ENCODE results near the gene ARHGEF1. TPM values are rescaled to one million over a fixed set of nuclear protein-coding genes. Genes with fewer than 3 reads are reported as not detected.

Gene ARHGEF1
- total RNA-seq, 2 donors from 2014 or later: 75.3 to 104 TPM

- TF ChIP-seq, protein P1, sequence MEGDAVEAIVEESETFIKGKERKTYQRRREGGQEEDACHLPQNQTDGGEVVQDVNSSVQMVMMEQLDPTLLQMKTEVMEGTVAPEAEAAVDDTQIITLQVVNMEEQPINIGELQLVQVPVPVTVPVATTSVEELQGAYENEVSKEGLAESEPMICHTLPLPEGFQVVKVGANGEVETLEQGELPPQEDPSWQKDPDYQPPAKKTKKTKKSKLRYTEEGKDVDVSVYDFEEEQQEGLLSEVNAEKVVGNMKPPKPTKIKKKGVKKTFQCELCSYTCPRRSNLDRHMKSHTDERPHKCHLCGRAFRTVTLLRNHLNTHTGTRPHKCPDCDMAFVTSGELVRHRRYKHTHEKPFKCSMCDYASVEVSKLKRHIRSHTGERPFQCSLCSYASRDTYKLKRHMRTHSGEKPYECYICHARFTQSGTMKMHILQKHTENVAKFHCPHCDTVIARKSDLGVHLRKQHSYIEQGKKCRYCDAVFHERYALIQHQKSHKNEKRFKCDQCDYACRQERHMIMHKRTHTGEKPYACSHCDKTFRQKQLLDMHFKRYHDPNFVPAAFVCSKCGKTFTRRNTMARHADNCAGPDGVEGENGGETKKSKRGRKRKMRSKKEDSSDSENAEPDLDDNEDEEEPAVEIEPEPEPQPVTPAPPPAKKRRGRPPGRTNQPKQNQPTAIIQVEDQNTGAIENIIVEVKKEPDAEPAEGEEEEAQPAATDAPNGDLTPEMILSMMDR (IDR thresholded peaks at IDR 0.05): no peak
- ATAC-seq (ENCODE audit: insufficient number of reproducible peaks, low FRiP score, low read depth): no peak
- H3K27ac ChIP-seq: no peak within 1 kb of the TSS
- DNase-seq (ENCODE audit: low spot score): no peak
- H3K36me3 ChIP-seq: no peaks in the 10 kb centered on the region
- peak within 1 kb of the TSS; percentile 69 for H3K4me3 ChIP-seq
- no peaks in the 10 kb centered on the region for H3K9me3 ChIP-seq
- peaks cover 19% of the 10 kb centered on the region for H3K27me3 ChIP-seq (replicated peaks; ENCODE audit: insufficient read depth)
- H3K4me1 ChIP-seq (ENCODE audit: control insufficient read depth in 1 of 2, low read depth in 2 of 2): peaks cover 9 to 12% of the 10 kb centered on the region in 2 donors
Observed at GRCh38 chr19:41928221-41928683, 45.3 kb downstream of the ARHGEF1 start, which contains the start of gene ERFL. ERFL (minus strand) TSS chr19:41928449; CDS start chr19:41912919, 15,530 bp downstream.

DNA sequence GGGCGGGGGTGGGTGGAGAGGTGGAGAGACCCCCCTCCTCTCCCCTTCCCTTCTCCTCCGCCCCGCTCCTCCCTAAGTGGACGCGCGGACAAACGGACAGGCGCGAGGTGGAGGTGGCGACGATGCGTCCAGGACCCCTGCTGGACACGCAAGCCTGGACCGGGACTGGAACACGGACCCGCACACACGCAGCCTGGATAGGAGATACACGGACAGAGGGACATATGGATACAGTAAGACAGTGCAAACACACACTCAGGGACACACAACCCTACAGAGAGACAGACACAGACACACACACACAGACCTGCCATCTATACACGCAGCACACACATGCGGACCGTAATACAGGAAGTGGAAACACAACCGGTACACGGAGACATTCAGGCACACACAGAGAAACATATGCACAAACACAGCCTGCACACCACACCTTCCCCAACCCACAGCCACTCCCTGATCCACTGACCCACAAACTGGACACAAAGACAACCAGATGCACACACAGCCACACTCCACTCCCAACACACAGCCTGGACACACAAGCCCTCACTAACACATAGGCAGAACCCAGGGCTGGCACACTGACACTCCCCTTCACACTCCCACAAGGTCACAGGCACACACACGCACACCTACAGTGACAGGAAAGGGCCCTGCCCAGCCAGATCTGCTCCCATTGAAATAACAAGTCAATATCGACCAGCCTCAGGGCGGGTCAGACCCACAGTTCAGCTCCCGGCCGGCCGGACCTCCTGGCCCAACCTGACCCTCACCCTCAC is 46.0 kb downstream of the ARHGEF1 start:
- peaks cover 19% of the 10 kb centered on the region for H3K27me3 ChIP-seq (replicated peaks; ENCODE audit: insufficient read depth)
- TF ChIP-seq, protein P1 (IDR thresholded peaks at IDR 0.05): no peak
- H3K36me3 ChIP-seq: no peaks in the 10 kb centered on the region
- ATAC-seq (ENCODE audit: insufficient number of reproducible peaks, low FRiP score, low read depth) (no peak), DNase-seq (ENCODE audit: low spot score) (no peak)
- no peaks in the 10 kb centered on the region for H3K9me3 ChIP-seq
- H3K27ac ChIP-seq: no peak overlapping the region
- peak overlapping the region; percentile 69 for H3K4me3 ChIP-seq
- peaks cover 9 to 12% of the 10 kb centered on the region in 2 donors for H3K4me1 ChIP-seq (ENCODE audit: control insufficient read depth in 1 of 2, low read depth in 2 of 2)

DNA sequence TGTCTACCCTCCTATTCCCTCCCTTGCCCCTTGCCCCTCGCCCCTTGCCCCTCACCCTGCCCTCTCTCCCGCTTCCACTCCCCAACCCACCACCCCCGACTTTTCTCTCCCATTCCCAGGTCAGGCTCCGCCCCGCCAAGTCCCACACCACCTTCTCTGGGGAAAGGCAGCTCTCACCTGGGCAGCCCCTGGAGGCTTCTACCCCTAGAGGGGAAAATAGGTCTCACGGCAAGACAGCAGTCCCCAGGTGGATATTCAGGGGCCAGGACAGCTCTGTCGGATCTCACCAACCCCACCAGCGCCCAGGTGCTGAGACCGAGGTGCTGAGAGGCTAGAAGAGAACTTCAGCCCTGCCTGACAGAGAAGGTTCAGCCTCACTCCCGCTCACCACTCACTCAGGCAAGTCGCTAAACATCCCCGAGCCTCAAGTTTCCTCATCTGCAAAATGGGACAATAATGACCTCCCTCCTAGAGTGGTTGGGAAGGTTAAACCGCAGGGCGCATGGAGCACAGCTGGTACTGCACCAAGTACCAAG is 46.6 kb downstream of the ARHGEF1 start:
- H3K9me3 ChIP-seq: no peaks in the 10 kb centered on the region
- DNase-seq (ENCODE audit: low spot score) (no peak), ATAC-seq (ENCODE audit: insufficient number of reproducible peaks, low FRiP score, low read depth) (no peak)
- H3K27ac ChIP-seq: no peak overlapping the region
- TF ChIP-seq, protein P1 (IDR thresholded peaks at IDR 0.05): no peak
- peaks cover 19% of the 10 kb centered on the region for H3K27me3 ChIP-seq (replicated peaks; ENCODE audit: insufficient read depth)
- no peak overlapping the region for H3K4me3 ChIP-seq
- peaks cover 9 to 12% of the 10 kb centered on the region in 2 donors for H3K4me1 ChIP-seq (ENCODE audit: control insufficient read depth in 1 of 2, low read depth in 2 of 2)
- H3K36me3 ChIP-seq: no peaks in the 10 kb centered on the region

DNA sequence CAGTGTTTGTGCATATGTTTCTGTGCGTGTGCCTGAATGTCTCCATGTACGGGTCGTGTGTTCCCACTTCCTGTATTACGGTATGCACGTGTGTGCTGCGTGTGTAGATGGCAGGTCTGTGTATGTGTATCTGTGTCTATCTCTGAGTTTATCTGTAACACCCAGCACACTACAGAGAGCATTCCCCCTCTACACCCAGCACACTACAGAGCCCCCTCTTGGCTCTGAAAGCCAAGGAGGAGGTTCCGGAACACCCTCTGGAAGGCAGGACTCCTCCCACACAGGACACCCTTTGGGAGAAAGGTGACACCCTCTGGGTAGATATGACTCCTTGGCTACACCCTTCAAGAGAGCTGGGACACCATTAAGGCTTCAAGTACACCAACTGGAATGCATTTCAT is 47.3 kb downstream of the ARHGEF1 start:
- H3K36me3 ChIP-seq: no peaks in the 10 kb centered on the region
- H3K4me3 ChIP-seq: no peak overlapping the region
- H3K4me1 ChIP-seq (ENCODE audit: control insufficient read depth in 1 of 2, low read depth in 2 of 2): peaks cover 9 to 12% of the 10 kb centered on the region in 2 donors
- no peak overlapping the region for H3K27ac ChIP-seq
- peaks cover 19% of the 10 kb centered on the region for H3K27me3 ChIP-seq (replicated peaks; ENCODE audit: insufficient read depth)
- no peaks in the 10 kb centered on the region for H3K9me3 ChIP-seq
- no peak for DNase-seq (ENCODE audit: low spot score)
- TF ChIP-seq, protein P1 (IDR thresholded peaks at IDR 0.05): no peak
- no peak for ATAC-seq (ENCODE audit: insufficient number of reproducible peaks, low FRiP score, low read depth)

DNA sequence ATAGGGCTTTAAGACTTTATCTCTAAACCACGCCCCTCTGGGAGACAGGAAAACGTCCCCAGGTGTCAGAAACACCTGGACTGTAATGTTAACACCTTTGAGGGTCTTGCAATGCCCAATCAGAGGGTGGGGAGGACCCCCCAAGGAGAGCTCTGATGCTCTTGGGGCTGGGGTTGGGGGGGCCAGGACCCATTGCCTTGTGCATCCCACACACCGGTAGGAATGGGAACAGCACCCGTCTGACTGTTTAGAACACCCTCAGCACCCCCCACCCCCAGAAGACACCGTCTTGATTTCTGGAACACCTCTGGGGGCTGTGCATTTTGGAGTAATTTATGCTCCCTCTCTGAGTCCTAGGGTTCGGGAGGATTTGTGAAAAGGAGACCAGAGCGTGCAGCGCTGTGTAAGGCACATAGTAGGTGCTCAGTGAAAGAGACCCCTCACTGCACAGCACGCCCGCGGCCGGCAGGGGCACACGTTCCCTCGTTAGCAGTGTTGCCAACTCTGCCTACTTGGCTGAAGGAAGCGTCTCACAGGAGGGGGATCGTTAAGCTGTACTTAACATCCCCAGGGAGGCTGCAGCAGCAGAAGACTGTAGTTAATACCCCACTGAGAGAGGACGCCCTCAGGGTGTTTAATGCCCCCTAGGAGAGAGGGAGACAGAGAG is 48.1 kb downstream of the ARHGEF1 start:
- Histone ChIP-seq H3K27ac (no peak overlapping the region), H3K9me3 (no peaks in the 10 kb centered on the region), H3K36me3 (no peaks in the 10 kb centered on the region), H3K4me3 (no peak overlapping the region), H3K4me1 (ENCODE audit: control insufficient read depth in 1 of 2, low read depth in 2 of 2) (peaks cover 9 to 12% of the 10 kb centered on the region in 2 donors), H3K27me3 (replicated peaks; ENCODE audit: insufficient read depth) (peaks cover 16% of the 10 kb centered on the region)
- ATAC-seq (ENCODE audit: insufficient number of reproducible peaks, low FRiP score, low read depth): no peak
- no peak for DNase-seq (ENCODE audit: low spot score)
- TF ChIP-seq, protein P1 (IDR thresholded peaks at IDR 0.05): no peak
